Heart right ventricle (tissue), 16 donors: ENCODE measurements around the gene GAK. TPM values are rescaled to one million over a fixed set of nuclear protein-coding genes. Genes with fewer than 3 reads are reported as not detected.
"Not testable (repeated sequence)": the region's sequence is repeated elsewhere in the genome, so short reads cannot be mapped to it uniquely, and the experiment has no call there.

ENCODE experiments used
- ATAC-seq, 8 donors: fragments of 200-7000 bp; cut with Tn5 transposase; one replicate each; pipeline ENCODE4 v1.9.1; 2020; ENCODE audit warnings: mild to moderate bottlenecking in 8 of 8, moderate library complexity in 8 of 8, moderate number of reproducible peaks in 1 of 8
- DNase-seq, 2 donors: peaks; one replicate each; pipeline ENCODE4 v3.0.0-alpha.2; 2020
- H3K27ac ChIP-seq, 10 donors: fragments of 200-600 bp; sonication (generic) in 2 of 10; one replicate each; pipeline versions ENCODE4 v1.5.0 to v1.8.0; 2020 to 2022; ENCODE audit warnings: mild to moderate bottlenecking in 3 of 10
- H3K27me3 ChIP-seq, 7 donors: fragments of 200-600 bp; one replicate each; pipeline ENCODE4 v1.8.0; 2021 to 2022; ENCODE audit warnings: mild to moderate bottlenecking in 2 of 7
- H3K36me3 ChIP-seq, 9 donors: fragments of 200-600 bp; sonication (generic) in 1 of 9; one replicate each; pipeline versions ENCODE4 v1.5.0 to v1.8.0; 2020 to 2022; ENCODE audit warnings: mild to moderate bottlenecking in 2 of 9
- H3K4me1 ChIP-seq, 9 donors: fragments of 200-600 bp; sonication (generic) in 1 of 9; one replicate each; pipeline versions ENCODE4 v1.5.0 to v1.8.0; 2020 to 2022; ENCODE audit warnings: mild to moderate bottlenecking in 4 of 9
- H3K4me3 ChIP-seq, 10 donors: fragments of 200-600 bp; sonication (generic) in 2 of 10; one replicate each; pipeline versions ENCODE4 v1.5.0 to v1.8.0; 2020 to 2022; ENCODE audit warnings: mild to moderate bottlenecking in 7 of 10, moderate library complexity in 2 of 10
- H3K9me3 ChIP-seq, 11 donors: fragments of 200-600 bp in 10 of 11; sonication (generic) in 2 of 11; one replicate each; pipeline versions ENCODE4 v1.5.0 to v1.8.0; 2013 to 2022; ENCODE audit warnings: mild to moderate bottlenecking in 2 of 11, control low read depth in 1 of 11, moderate library complexity in 1 of 11
- WGBS, 2 donors: extraction: QIAGEN DNeasy Blood & Tissue Kit; methylation state at CpG; one replicate each; pipeline ENCODE4 v1.1.7; 2013; ENCODE audit warnings: inconsistent platforms in 1 of 2; 5-methylcytosine and 5-hydroxymethylcytosine counted together
- intact Hi-C, 10 donors: fragments of 100-400 bp; cut with DNase I; formaldehyde crosslinking; loops; one replicate each; pipeline versions ENCODE4 v1.11.1 to v1.14.2; 2022
- polyA plus RNA-seq, 2 donors: library from polyadenylated mRNA; stranded (reverse); fragments of 200-250 nt; gene quantifications; one replicate each; pipeline ENCODE4 v1.2.3, GENCODE V29; 2013
- total RNA-seq, 10 donors: library from RNA; stranded (reverse); fragmentation: NEBNext Ultra II Directional in 3 of 10; extraction: Animal tissue kit (Norgen Biotek cat#: 25700) in 3 of 10; gene quantifications; one replicate each; pipeline versions ENCODE4 v1.2.1 to v1.2.4, GENCODE V29; 2021 to 2023
- TF ChIP-seq, protein P1 (sequence below), 9 donors: fragments of 200-600 bp; sonication (generic) in 2 of 9; IDR thresholded peaks; one replicate each; pipeline versions ENCODE4 v1.5.0 to v1.8.0; 2021 to 2022; ENCODE audit warnings: antibody characterized with exemption in 9 of 9, mild to moderate bottlenecking in 5 of 9, moderate library complexity in 1 of 9
- donor health status: Arrhythmogenic right ventricular cardiomyopathy.
- donor health status: ischemic (EF 13 %, LVEDD 7.1; RV severe dilation, severe dysfunction).
- donor health status: healthy with polysubstance abuse.
- donor health status: DM: no; HTN: yes; CAD: no.
- donor health status: DM: no; HTN: no; CAD: no.
- donor health status: ischemic (EF 25% LVEDD 6.9; RV normal size, moderate dysfunction).
- donor health status: ischemic (EF 25% LVEDD 5.7; RV mildly dilated, moderate dysfunction).
- donor health status: healthy.
- donor health status: DM: yes; HTN: yes; CAD: no.
- donor health status: Ischemic cardiomyopathy.
- donor health status: ischemic (EF 35%, LVEDD 5.7; RV mildly dilated, moderate dysfunction).
- donor health status: nonischemic (EF 11% LVEDD 7.7; RV severe dilation, severe dysfunction).
- donor health status: DM: yes; HTN: yes; CAD: no.
- donor health status: PGD.
- donor health status: ischemic (EF 29% LVEDD 5.4; RV normal size, mild dysfunction).
- donor health status: nonischemic (EF 23%, LVEDD 6.1; RV moderate dilation, normal function).

Gene GAK
- total and polyA plus RNA-seq, 12 donors: 21.0 to 105 (median 29.2) TPM

DNA sequence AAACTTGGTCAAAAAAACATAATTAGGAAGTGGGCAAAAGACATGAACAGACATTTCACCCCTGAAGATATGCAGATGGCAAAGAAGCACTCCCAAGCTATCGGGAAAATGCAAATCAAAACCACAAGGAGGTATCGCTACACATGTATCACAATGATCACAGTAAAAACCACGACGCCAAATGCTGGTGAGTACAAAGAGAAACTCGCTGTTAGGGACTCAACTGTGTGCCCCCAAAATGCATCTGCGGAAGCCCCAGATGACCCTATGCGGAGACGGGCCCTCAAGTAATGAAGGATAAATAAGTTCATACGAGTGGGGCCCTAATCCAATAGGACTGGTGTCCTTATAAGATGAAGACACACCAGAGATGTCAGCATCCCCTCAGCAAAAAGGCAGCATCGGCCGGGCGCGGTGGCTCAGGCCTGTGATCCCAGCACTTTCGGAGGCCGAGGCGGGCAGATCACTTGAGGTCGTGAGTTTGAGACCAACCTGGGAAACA is 10.2 kb downstream of the GAK start:
- TF ChIP-seq, protein P1, sequence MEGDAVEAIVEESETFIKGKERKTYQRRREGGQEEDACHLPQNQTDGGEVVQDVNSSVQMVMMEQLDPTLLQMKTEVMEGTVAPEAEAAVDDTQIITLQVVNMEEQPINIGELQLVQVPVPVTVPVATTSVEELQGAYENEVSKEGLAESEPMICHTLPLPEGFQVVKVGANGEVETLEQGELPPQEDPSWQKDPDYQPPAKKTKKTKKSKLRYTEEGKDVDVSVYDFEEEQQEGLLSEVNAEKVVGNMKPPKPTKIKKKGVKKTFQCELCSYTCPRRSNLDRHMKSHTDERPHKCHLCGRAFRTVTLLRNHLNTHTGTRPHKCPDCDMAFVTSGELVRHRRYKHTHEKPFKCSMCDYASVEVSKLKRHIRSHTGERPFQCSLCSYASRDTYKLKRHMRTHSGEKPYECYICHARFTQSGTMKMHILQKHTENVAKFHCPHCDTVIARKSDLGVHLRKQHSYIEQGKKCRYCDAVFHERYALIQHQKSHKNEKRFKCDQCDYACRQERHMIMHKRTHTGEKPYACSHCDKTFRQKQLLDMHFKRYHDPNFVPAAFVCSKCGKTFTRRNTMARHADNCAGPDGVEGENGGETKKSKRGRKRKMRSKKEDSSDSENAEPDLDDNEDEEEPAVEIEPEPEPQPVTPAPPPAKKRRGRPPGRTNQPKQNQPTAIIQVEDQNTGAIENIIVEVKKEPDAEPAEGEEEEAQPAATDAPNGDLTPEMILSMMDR (IDR thresholded peaks at IDR 0.05): no peak
- H3K4me1 ChIP-seq: peaks cover 0 to 69% (median 21%) of the 10 kb centered on the region in 9 donors
- intact Hi-C loops: no loop called here
- H3K36me3 ChIP-seq: peaks cover 0 to 8% (median 0%) of the 10 kb centered on the region in 9 donors
- H3K4me3 ChIP-seq: no peak overlapping the region
- H3K27ac ChIP-seq: no peak overlapping the region
- ATAC-seq (no peak), DNase-seq (no peak)
- H3K9me3 ChIP-seq: peaks cover 0 to 4% (median 0%) of the 10 kb centered on the region in 11 donors
- no peaks in the 10 kb centered on the region for H3K27me3 ChIP-seq
- 95% methylated on average over 17 of the region's 17 CpGs for WGBS, 2 donors

DNA sequence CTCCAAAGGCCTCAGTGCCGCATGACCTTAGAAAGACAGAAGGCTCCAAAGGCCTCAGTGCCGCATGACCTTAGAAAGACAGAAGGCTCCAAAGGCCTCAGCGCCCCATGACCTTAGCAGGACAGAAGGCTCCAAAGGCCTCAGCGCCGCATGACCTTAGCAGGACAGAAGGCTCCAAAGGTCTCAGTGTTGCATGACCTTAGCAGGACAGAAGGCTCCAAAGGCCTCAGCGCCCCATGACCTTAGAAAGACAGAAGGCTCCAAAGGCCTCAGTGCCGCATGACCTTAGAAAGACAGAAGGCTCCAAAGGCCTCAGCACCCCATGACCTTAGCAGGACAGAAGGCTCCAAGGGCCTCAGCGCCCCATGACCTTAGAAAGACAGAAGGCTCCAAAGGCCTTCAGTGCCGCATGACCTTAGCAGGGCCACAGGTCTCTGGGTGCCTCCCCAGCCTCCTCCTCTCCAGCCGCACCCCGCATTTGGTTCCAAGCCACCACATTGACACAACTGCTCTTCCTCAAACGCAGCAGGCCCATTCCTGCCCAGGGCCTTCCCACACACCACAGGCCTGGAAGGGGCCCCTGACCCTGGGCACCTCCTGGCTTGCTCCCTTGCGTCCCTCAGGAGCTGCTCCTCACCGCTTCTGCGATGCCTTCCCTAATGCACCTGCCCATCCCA is 13.0 kb downstream of the GAK start:
- H3K4me3 ChIP-seq, H3K9me3 ChIP-seq, H3K36me3 ChIP-seq, H3K27me3 ChIP-seq, H3K27ac ChIP-seq, DNase-seq, intact Hi-C loops: not testable (repeated sequence)
- WGBS, 2 donors: 97% methylated on average over 14 to 15 of the region's 15 CpGs
- ATAC-seq: peak in 1 of 8 donors; percentile 34
- peaks cover 0 to 62% (median 7%) of the 10 kb centered on the region in 9 donors for H3K4me1 ChIP-seq

DNA sequence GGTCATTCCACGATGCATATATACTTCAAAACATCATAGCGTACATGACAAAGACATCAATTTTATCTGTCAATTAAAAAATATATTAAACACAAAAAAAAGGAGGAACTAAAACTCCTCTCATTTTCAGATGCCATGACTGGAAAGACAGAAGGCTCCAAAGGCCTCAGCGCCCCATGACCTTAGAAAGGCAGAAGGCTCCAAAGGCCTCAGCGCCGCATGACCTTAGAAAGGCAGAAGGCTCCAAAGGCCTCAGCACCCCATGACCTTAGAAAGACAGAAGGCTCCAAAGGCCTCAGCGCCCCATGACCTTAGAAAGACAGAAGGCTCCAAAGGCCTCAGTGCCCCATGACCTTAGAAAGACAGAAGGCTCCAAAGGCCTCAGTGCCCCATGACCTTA is 13.5 kb downstream of the GAK start:
- DNase-seq, H3K4me3 ChIP-seq, H3K36me3 ChIP-seq, H3K9me3 ChIP-seq, H3K27ac ChIP-seq, H3K27me3 ChIP-seq, ATAC-seq, intact Hi-C loops: not testable (repeated sequence)
- peaks cover 0 to 56% (median 6%) of the 10 kb centered on the region in 9 donors for H3K4me1 ChIP-seq
- WGBS, 2 donors: 88 to 91% methylated on average over 6 of the region's 6 CpGs

DNA sequence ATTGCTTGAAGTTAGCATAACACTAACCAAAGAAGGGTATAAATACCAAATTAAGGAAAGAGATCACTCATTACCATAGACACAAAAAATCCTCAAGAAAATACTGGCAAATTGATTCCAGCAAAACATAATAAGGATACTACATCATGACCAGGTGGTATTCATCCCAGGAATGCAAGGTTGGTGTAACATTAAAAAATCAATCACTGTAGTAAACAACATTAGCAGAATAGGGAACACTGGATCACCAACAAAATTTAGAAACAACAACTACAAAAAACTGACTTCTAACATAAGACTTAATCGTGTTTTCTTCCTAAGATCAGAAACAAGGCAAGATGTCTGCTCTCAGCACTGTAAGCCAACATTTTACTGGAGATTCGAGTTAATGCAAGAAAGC is 14.1 kb downstream of the GAK start:
- Histone ChIP-seq H3K27ac (no peak overlapping the region), H3K27me3 (no peaks in the 10 kb centered on the region), H3K9me3 (peaks cover 0 to 4% (median 0%) of the 10 kb centered on the region in 11 donors), H3K4me3 (no peak overlapping the region), H3K36me3 (peaks cover 0 to 6% (median 0%) of the 10 kb centered on the region in 9 donors), H3K4me1 (peaks cover 0 to 50% (median 6%) of the 10 kb centered on the region in 9 donors)
- TF ChIP-seq, protein P1 (IDR thresholded peaks at IDR 0.05): no peak
- DNase-seq: no peak
- no peak for ATAC-seq
- 96 to 98% methylated on average over 2 of the region's 2 CpGs for WGBS, 2 donors
- intact Hi-C loops: no loop called here

DNA sequence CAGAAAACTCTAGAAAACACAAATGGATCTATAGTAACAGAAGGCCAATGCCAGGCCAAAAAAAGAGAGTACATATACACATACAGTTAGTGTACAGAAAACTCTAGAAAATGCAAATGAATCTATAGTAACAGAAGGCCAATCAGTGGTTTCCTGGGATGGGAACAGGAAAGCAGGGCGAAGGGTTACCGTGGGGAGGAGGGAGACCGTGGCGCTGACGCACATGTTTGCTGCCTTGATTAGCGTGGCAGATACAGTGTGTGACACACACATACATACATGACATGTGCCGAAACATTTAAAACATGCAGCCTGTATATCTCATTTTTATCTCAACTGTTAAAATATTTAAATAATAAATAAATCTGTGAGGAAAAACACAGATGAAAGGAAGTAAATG is 14.7 kb downstream of the GAK start:
- Histone ChIP-seq H3K4me3 (no peak overlapping the region), H3K27ac (no peak overlapping the region), H3K9me3 (peaks cover 0 to 4% (median 0%) of the 10 kb centered on the region in 11 donors), H3K36me3 (peaks cover 0 to 11% (median 0%) of the 10 kb centered on the region in 9 donors), H3K4me1 (peaks cover 0 to 45% (median 6%) of the 10 kb centered on the region in 9 donors), H3K27me3 (no peaks in the 10 kb centered on the region)
- WGBS, 2 donors: 98% methylated on average over 7 of the region's 7 CpGs
- TF ChIP-seq, protein P1 (IDR thresholded peaks at IDR 0.05): no peak
- DNase-seq (no peak), ATAC-seq (no peak)
- intact Hi-C loops: no loop called here
